GM12878 (cell line): ENCODE data around the gene SUPT3H. TPM values are rescaled to one million over a fixed set of nuclear protein-coding genes. Genes with fewer than 3 reads are reported as not detected.

Source experiments
- BCL11A ChIP-seq: IDR thresholded peaks from 2 replicates; pipeline ENCODE4 v1.6.1; 2011; ENCODE audit warnings: low read depth, low read length
- CREM ChIP-seq: IDR thresholded peaks from 2 replicates; pipeline ENCODE4 v1.6.1; 2014; ENCODE audit warnings: antibody characterized with exemption, low read depth
- E2F8 ChIP-seq: fragments of 450-650 bp; IDR thresholded peaks from 2 replicates; pipeline ENCODE4 v1.6.1; 2018; ENCODE audit warnings: mild to moderate bottlenecking, low read depth, moderate library complexity; ENCODE audit not compliant: partially characterized antibody
- FOS ChIP-seq: IDR thresholded peaks from 3 replicates; pipeline ENCODE4 v1.6.1; 2011; ENCODE audit warnings: borderline replicate concordance; ENCODE audit not compliant: insufficient read length; ENCODE audit errors: extremely low read depth
- IRF5 ChIP-seq: fragments of 450-650 bp; IDR thresholded peaks from 2 replicates; pipeline ENCODE4 v1.6.1; 2017; ENCODE audit warnings: borderline replicate concordance
- RELB ChIP-seq: fragments of 450-650 bp; IDR thresholded peaks from 2 replicates; pipeline ENCODE4 v1.6.1; 2017; ENCODE audit warnings: low read depth, mild to moderate bottlenecking, moderate library complexity
- polyA plus RNA-seq, 11 experiments: library from polyadenylated mRNA; depleted of rRNA in 4 of 11; unstranded in 6 of 11; stranded (reverse) in 5 of 11; fragments of >200 nt; fragmentation: Nextera tagmentation in 4 of 11; fragmentation: Illumina TruSeq in 1 of 11; extraction: Ambion mirVana in 4 of 11; extraction: Trizol in 1 of 11; gene quantifications; 1 replicate in 1 of 11; 2 replicates in 10 of 11; pipeline versions ENCODE4 v1.2.1 to v1.2.3, GENCODE V29; 2011 to 2016; ENCODE audit warnings: inconsistent platforms in 2 of 11, missing spikeins in 2 of 11, low read depth in 1 of 11
- total RNA-seq, 4 experiments: library from RNA; depleted of rRNA in 3 of 4; stranded (reverse); fragments of >200 nt in 3 of 4; fragmentation: Illumina TruSeq in 1 of 4; extraction: Trizol in 1 of 4; gene quantifications; 2 replicates each; pipeline versions ENCODE4 v1.2.1 to v1.2.3, GENCODE V29; 2013 to 2021
- TF ChIP-seq, protein P1 (sequence below): IDR thresholded peaks from 2 replicates; pipeline ENCODE4 v1.6.1; 2011; ENCODE audit warnings: borderline replicate concordance, low read depth, mild to moderate bottlenecking, moderate library complexity, low read length; ENCODE audit not compliant: insufficient read depth, poor library complexity, severe bottlenecking

SUPT3H gene
- total and polyA plus RNA-seq, 10 of the 15 experiments (the other 5 are each of a cell fraction or from before 2014, with no cell fraction given) = 0.51 to 3.7 (median 2.0) TPM

- 0 out of 2 replicates have a peak, but pooled peaks have one; percentile 23 for TF ChIP-seq RELB
- no peak for TF ChIP-seq E2F8
- TF ChIP-seq FOS = no peak
- 0 out of 2 replicates have a peak, but pooled peaks have one; percentile 32 for TF ChIP-seq BCL11A
- no peak for TF ChIP-seq IRF5
- peak; percentile 24; the same call in 1 of the 2 replicates for TF ChIP-seq CREM
- TF ChIP-seq, protein P1, sequence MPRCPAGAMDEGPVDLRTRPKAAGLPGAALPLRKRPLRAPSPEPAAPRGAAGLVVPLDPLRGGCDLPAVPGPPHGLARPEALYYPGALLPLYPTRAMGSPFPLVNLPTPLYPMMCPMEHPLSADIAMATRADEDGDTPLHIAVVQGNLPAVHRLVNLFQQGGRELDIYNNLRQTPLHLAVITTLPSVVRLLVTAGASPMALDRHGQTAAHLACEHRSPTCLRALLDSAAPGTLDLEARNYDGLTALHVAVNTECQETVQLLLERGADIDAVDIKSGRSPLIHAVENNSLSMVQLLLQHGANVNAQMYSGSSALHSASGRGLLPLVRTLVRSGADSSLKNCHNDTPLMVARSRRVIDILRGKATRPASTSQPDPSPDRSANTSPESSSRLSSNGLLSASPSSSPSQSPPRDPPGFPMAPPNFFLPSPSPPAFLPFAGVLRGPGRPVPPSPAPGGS = no peak
- TF ChIP-seq, all 136 proteins: peak for 16
These were observed 221.7 kb downstream of the SUPT3H start (continued) for GRCh38 chr6:45156075-45156474.
